HG03457 (cell line): ENCODE measurements around the gene CEPT1.

Source experiments
- ATAC-seq: cut with Tn5 transposase; IDR thresholded peaks from one replicate; pipeline ENCODE4 v1.9.1; 2021; ENCODE audit warnings: moderate number of reproducible peaks; ENCODE audit not compliant: unreplicated experiment

Gene CEPT1

GRCh38 chr1:111145963-111146768 lies 6.1 kb downstream of the CEPT1 start:
- ATAC-seq: no peak

GRCh38 chr1:111147948-111148347 lies 7.9 kb downstream of the CEPT1 start:
- ATAC-seq: no peak

GRCh38 chr1:111148376-111148881 lies 8.4 kb downstream of the CEPT1 start:
- ATAC-seq: no peak

- ATAC-seq: no peak
These were observed 11.8 kb downstream of the CEPT1 start for GRCh38 chr1:111151838-111152237.

GRCh38 chr1:111154021-111154999 lies 14.3 kb downstream of the CEPT1 start:
- ATAC-seq: no peak

- no peak for ATAC-seq
These were observed 17.4 kb downstream of the CEPT1 start for GRCh38 chr1:111157431-111157830.

- ATAC-seq: no peak
These were observed 21.9 kb downstream of the CEPT1 start for GRCh38 chr1:111161843-111162487.

GRCh38 chr1:111162488-111162880 lies 22.5 kb downstream of the CEPT1 start:
- no peak for ATAC-seq

GRCh38 chr1:111163363-111163762 lies 23.3 kb downstream of the CEPT1 start:
- ATAC-seq: no peak

- no peak for ATAC-seq
These were observed 24.1 kb downstream of the CEPT1 start for GRCh38 chr1:111164151-111164550.

GRCh38 chr1:111172463-111172862 lies 32.4 kb downstream of the CEPT1 start:
- ATAC-seq: no peak

- no peak for ATAC-seq
These were observed 34.0 kb downstream of the CEPT1 start for GRCh38 chr1:111174070-111174469.

- ATAC-seq: no peak
These were observed 35.3 kb downstream of the CEPT1 start for GRCh38 chr1:111175349-111175748.

- ATAC-seq: peak; percentile 55
These were observed 36.7 kb downstream of the CEPT1 start for GRCh38 chr1:111176678-111177077.

- ATAC-seq: no peak
These were observed 40.0 kb downstream of the CEPT1 start for GRCh38 chr1:111179968-111180533.

GRCh38 chr1:111182052-111182451 lies 42.0 kb downstream of the CEPT1 start:
- ATAC-seq: no peak

- ATAC-seq: no peak
These were observed 43.5 kb downstream of the CEPT1 start for GRCh38 chr1:111183308-111184069.

GRCh38 chr1:111184663-111185062 lies 44.6 kb downstream of the CEPT1 start:
- no peak for ATAC-seq

GRCh38 chr1:111190931-111191451 lies 51.0 kb downstream of the CEPT1 start:
- no peak for ATAC-seq

- ATAC-seq: no peak
These were observed 51.5 kb downstream of the CEPT1 start for GRCh38 chr1:111191496-111191895.
